HG03457 (cell line): ENCODE results near the gene SLC25A25.
"Not testable (repeated sequence)": the region's sequence is repeated elsewhere in the genome, so short reads cannot be mapped to it uniquely, and the experiment has no call there.

Source experiments
- ATAC-seq: cut with Tn5 transposase; IDR thresholded peaks from one replicate; pipeline ENCODE4 v1.9.1; 2021; ENCODE audit warnings: moderate number of reproducible peaks; ENCODE audit not compliant: unreplicated experiment

Gene SLC25A25

GRCh38 chr9:128123451-128124080, 55.5 kb downstream of the SLC25A25 start:
- ATAC-seq, result no peak

DNA sequence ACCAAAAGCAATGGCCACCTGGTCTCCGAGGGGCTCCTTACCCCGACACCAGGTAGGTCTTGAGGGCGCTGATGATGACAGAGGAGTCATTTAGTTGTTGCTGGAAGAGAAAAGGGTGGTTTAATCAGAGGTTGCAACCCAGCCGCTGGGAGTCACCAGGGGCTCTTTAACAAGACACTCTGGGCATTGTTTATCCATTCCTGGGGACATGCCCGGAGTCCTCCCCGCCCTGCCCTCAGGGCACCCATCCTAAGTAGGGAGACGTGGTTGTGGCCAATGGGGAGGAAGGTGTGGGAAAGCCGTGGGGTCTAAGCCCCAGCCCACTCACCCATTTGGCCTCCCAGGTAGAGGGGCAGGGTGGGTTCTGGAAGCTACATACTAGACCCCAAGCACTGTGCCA, 56.4 kb downstream of the SLC25A25 start:
- ATAC-seq, result no peak

GRCh38 chr9:128124873-128125579, 57.0 kb downstream of the SLC25A25 start:
- no peak for ATAC-seq

DNA sequence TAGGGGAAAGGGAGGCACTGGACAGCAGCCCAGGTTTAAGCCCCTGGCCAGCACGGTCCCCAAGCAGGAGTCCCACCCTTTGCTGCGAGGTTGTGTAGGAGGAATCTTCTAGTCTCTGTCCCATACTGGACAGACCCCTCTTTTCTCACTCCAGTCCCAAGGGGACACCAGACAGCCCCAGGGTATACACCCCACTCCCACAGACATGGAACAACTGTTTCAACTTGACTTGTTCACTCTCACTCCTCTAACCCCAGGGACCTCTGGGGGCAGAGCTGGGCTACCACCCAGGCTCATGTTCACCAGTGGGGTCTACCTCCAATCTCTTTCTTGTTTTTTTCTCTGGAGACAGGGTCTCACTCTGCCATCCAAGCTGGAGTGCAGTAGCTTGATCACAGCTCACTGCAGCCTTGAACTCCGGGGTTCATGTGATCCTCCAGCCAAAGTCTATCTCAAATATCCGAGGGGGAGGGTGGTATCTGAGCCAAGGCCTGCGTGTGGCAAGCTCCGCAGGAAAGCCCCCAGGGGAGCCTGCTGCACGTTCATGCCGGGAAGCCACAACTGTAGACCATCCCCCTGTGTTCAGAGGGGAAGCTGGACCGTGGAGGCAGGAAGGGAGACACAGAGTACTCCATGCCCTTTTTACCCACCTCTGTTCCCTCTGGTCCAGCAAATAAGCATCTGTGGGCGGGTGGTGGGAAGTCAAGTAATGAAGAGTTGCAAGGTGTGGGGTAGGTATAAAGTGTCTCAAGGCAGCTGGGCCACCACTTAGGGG, 57.7 kb downstream of the SLC25A25 start:
- ATAC-seq, result no peak

- ATAC-seq, result peak; percentile 37
Observed at GRCh38 chr9:128127568-128127989, 59.5 kb downstream of the SLC25A25 start, which contains the start of gene PTGES2. Gene PTGES2, minus strand, starts transcription at chr9:128127729. Its CDS starts 12 bp downstream, at chr9:128127717.

DNA sequence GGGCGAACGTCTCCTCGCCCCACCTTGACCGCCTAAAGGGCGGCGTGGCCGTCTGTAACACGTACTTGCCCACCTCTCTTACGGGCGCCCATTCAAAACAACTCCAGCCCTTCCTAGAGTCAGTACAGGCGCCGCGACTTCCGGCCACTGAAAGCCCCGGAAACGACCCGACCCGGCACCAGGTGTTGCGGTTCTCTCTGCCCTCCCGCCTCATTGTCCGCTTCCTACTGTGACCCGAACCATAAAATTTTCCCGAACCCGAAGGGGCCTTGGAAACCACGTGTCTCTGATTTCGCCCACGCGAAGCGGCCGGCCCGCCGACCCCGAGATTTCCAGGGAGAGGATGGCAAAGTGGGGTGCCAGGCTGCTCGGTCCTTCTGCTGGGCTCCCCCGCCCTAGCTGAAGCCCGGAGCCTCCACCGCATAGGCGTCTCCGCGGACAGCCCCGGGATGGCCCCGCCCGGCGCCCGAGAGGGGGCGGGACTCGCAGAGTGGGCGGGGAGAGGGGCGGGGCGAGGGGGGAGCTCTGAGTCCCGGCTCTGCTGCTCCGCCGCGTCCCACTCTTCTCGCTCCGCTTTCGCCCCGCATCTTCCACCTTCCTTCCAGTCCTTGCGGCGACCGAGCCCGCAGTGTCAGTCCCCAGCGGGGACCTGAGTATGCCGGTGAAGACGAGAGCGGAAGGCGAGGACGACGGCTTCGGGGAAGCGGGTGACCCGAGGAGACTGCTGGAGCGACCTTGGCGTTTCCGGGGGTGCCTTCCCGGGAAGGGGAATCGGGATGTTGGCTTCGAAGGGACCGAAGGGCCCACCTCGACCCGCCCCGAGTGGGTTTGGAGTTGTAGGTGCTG, 60.2 kb downstream of the SLC25A25 start:
- ATAC-seq, result peak; percentile 46

GRCh38 chr9:128128836-128129590, 61.0 kb downstream of the SLC25A25 start:
- ATAC-seq, result no peak

DNA sequence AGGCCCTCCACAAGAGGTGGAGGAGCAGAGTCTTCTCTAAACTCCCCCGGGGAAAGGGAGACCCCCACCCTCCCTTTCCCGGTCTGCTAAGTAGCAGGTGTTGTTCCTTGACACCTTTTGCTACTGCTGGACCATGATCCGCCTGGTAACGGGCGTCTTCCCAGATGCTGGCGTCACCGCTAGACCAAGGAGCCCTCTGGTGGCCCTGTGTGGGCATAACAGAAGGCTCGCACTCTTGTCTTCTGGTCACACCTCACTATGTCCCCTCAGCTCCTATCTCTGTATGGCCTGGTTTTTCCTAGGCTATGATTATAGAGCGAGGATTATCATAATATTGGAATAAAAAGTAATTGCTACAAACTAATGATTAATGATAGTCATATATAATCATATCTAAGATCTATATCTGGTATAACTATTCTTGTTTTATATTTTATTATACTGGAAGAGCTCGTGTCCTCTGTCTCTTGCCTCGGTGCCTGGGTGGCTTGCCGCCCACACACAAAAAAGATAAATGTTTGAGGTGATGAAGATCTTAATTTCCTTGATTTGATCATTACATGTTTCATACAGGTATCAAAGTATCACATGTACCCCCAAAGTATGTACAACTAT, 62.1 kb downstream of the SLC25A25 start:
- not testable (repeated sequence) for ATAC-seq

DNA sequence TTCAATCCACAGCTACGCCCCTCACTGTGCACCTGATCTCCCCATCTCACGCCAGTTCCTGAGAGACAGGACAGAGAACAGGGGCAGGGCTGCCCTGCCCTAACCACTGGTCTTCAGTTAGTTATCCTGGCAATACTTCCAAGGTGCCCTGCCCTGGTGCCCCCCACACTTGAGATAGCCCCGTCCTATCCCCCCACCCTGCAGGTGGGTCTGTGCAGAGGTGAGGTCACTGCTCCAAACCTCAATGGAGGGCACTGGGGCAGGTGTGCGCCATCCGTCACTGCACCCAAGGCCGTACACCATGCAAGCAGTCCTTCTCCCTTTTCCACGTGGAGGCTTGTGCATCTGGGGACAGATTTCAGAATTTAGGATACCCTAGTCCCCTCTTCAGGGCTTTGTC, 62.6 kb downstream of the SLC25A25 start:
- not testable (repeated sequence) for ATAC-seq

GRCh38 chr9:128131346-128131745, 63.3 kb downstream of the SLC25A25 start:
- ATAC-seq, result not testable (repeated sequence)

DNA sequence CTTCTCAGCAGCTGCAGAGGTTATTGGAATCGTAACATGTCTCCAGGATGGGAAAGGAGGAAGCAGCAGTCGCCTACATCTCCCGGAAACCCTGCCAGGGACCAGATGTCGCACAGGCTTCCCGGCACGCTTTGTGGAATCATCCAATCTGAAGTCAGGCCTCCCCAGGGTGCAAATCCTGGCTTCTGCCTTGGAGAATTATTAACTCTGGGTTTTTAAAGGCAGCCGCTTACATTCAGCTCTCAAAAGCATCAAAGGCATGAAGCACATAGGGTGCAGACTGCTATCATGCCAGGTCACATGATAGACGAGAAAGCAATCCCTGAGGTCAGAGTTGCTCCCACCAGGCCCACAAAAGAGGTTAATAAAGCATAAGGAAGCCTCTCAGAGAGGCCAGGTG, 64.1 kb downstream of the SLC25A25 start:
- not testable (repeated sequence) for ATAC-seq

DNA sequence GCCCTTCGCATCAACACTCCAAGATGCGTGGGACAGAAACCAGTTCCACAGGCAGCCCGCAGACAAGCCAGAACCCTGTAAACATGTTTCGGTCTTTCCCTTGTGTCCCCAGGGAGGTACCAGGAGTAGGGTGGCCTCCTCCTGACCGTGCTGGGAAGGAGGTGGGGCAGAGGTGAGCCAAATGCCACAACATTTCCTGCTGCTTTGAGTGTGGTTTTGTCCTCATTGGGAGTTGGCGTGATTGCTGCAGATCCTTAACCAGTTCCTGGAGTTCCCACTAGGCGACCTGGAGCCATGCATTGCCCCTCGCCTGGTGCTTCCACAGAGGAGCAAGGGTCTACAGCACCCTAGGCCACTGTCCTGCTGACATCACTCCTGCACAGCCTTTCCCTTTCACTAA, 67.5 kb downstream of the SLC25A25 start:
- not testable (repeated sequence) for ATAC-seq

GRCh38 chr9:128136816-128137793, 69.1 kb downstream of the SLC25A25 start:
- no peak for ATAC-seq

DNA sequence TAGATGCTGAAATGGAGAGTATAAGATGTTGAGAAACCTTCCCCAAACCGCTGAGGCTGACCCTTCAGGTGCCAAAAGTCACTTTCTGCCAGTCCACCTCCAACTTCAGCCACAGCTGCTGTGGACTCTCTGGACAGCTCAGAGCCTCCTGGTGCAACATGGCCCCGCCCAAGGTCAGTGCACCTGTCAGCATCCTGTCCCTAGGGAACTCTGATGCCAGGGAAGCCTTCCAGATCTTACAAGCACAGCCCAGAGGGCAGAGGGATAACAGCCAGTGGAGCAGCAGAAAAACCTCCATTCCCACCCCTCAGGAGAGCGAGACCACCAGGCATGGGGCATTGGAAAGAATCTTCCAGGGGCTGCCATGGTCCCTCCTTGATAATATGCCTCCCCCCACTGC, 70.0 kb downstream of the SLC25A25 start:
- ATAC-seq, result no peak

DNA sequence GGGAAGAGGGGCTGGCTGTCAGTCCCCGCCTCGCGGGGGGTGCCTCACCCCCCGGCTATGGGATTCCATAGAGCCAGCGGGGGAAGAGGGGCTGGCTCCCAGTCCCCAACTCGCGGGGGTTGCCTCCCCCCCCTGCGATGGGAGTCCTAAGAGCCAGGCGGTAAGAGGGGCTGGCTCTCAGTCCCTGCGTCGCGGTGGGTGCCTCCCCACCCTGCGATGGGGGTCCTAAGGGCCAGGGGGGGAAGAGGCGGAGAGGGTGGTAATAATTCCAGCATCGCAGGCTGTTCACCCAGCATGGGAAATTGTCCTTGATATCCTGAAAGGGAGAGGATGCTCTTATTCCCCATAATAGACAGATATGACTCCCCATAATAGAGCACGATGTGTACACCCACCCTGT, 71.6 kb downstream of the SLC25A25 start:
- no peak for ATAC-seq

- no peak for ATAC-seq
Observed at GRCh38 chr9:128141604-128142003, 73.6 kb downstream of the SLC25A25 start.

DNA sequence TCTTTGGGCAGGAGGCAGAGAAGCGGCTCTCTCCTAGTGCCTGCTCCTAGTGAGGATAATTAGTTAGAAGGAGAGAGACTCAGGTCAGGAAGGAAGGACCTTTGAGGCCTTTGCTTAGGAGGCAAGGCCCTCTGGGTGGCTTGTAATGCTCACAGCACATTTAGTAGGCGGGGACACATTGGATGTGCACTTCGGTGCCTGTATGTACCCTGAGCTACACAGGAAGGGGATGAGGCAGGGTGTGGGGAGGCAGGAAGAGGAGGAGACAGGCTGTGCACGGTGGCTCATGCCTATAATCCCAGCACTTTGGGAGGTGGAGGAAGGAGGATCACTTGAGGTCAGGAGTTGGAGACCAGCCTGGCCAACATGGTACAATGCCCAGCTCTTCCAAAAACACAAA, 74.0 kb downstream of the SLC25A25 start:
- no peak for ATAC-seq

- no peak for ATAC-seq
Observed at GRCh38 chr9:128142596-128142995, 74.6 kb downstream of the SLC25A25 start.
